ENCODE data around the gene SLC12A3.

The SLC12A3 gene

GRCh38 chr16:56943761-56944375, 78.9 kb downstream of the SLC12A3 start:
- no peak for TF ChIP-seq CTCF (IDR thresholded peaks at IDR 0.05)
- Histone ChIP-seq H3K9me3 (ENCODE audit: control insufficient read depth, low read length) (no peaks in the 10 kb centered on the region), H3K4me3 (ENCODE audit: low read depth, low read length) (no peak overlapping the region), H3K9ac (no peak overlapping the region), H3K4me1 (peaks cover 11% of the 10 kb centered on the region), H3K79me2 (peaks cover under 1% of the 10 kb centered on the region), H3K27me3 (ENCODE audit: control insufficient read depth, insufficient read depth, low read length) (no peaks in the 10 kb centered on the region), H2AFZ (no peak overlapping the region), H3K4me2 (ENCODE audit: low read length) (no peak overlapping the region), H3K36me3 (ENCODE audit: control insufficient read depth, insufficient read depth, low read length) (no peaks in the 10 kb centered on the region), H3K27ac (no peak overlapping the region)

DNA sequence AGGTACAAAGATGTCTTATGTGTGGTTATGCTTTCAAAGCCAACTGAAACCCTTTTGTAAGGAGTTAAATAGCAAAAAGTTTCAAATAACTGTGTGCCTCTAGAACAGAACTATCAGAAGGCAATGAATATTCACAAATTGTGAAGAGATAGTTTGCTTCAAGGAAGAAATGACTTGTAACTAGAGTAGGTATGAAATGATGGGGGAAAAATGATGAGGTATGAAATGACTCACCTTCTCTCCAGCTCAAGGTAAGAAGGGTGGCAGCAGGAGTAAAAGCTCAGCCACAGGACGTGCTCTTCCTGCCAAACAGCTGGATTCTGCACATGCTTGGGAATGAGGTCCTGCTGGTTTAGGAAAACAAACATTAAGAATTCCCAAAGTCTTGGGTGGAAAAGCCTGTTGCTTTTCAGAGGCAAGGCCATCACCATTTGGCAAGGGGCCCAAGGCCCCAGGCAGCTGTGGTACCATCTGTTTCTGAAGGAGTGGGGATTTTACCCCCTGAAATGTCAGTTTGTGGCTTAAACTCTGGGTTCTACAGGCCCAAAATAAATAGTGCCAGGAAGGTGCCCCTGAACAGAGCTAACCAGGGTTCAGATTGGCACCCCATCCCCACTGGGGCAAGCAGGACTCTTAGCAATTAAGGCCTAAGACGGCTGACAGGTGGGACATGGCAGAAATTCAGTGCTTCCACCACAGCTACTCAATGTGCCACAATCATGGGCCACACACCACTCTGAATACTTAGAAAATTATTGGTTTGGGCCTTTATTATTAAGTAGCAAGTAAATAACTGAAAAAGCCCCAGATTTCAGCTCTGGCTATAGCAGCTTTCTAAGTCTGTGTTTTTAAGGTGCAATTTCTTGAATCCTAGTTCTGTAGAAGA, 80.2 kb downstream of the SLC12A3 start:
- no peak for TF ChIP-seq CTCF (IDR thresholded peaks at IDR 0.05)
- Histone ChIP-seq H3K9ac (no peak overlapping the region), H3K36me3 (ENCODE audit: control insufficient read depth, insufficient read depth, low read length) (no peaks in the 10 kb centered on the region), H3K27me3 (ENCODE audit: control insufficient read depth, insufficient read depth, low read length) (no peaks in the 10 kb centered on the region), H2AFZ (no peak overlapping the region), H3K4me1 (peaks cover 11% of the 10 kb centered on the region), H3K4me3 (ENCODE audit: low read depth, low read length) (no peak overlapping the region), H3K9me3 (ENCODE audit: control insufficient read depth, low read length) (no peaks in the 10 kb centered on the region), H3K27ac (peak overlapping the region; percentile 9), H3K79me2 (no peaks in the 10 kb centered on the region), H3K4me2 (ENCODE audit: low read length) (no peak overlapping the region)

- Histone ChIP-seq H3K9ac (no peak overlapping the region), H3K27ac (no peak overlapping the region), H3K79me2 (no peaks in the 10 kb centered on the region), H3K27me3 (ENCODE audit: control insufficient read depth, insufficient read depth, low read length) (no peaks in the 10 kb centered on the region), H3K4me2 (ENCODE audit: low read length) (no peak overlapping the region), H2AFZ (no peak overlapping the region), H3K4me1 (peaks cover 11% of the 10 kb centered on the region), H3K4me3 (ENCODE audit: low read depth, low read length) (no peak overlapping the region), H3K9me3 (ENCODE audit: control insufficient read depth, low read length) (no peaks in the 10 kb centered on the region), H3K36me3 (ENCODE audit: control insufficient read depth, insufficient read depth, low read length) (no peaks in the 10 kb centered on the region)
- TF ChIP-seq CTCF (IDR thresholded peaks at IDR 0.05): no peak
Observed at GRCh38 chr16:56945847-56946527, 81.0 kb downstream of the SLC12A3 start.

DNA sequence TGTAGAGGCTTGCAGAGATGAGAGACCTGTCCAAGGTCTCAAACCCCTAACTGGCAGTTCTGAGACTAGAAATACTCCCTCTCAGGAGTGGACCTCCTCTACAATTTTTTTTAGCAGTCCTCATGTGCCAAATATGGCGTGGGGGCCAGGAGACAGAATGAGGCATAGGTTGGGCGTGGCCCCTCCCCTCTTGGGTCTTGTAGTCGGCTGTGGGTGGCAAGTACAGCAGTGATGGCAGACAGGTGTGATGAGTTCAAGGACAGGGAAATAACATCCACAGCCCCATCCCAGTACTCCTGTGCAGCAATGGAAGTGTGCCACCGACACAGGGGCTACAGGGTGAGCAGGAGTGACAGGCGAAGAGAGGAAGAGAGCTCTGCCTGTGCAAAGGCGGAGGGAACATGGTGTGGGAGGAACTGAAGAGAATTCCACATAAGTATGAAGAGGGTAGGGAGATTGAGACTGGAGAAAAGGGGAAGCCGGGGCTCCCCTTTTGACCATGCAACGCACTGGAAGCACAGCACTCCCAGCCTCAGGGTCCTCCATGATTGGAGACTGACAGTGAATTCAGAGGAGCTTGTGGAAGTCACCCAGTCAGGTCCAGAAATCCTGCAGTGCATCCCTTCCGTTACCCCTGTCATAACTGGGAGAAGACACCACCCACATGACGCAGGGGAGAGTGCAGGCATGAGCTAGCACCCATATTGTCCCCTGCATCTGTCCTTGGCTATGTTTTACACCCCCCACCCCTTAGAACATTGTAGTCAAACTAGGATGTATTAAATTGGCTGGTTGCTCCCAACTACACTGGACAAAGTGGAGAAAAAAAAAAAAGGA, 82.0 kb downstream of the SLC12A3 start:
- no peak for TF ChIP-seq CTCF (IDR thresholded peaks at IDR 0.05)
- H3K27ac ChIP-seq: no peak overlapping the region
- no peak overlapping the region for H3K9ac ChIP-seq
- H3K79me2 ChIP-seq: no peaks in the 10 kb centered on the region
- no peak overlapping the region for H3K4me3 ChIP-seq (ENCODE audit: low read depth, low read length)
- no peaks in the 10 kb centered on the region for H3K36me3 ChIP-seq (ENCODE audit: control insufficient read depth, insufficient read depth, low read length)
- no peaks in the 10 kb centered on the region for H3K9me3 ChIP-seq (ENCODE audit: control insufficient read depth, low read length)
- no peak overlapping the region for H2AFZ ChIP-seq
- H3K27me3 ChIP-seq (ENCODE audit: control insufficient read depth, insufficient read depth, low read length): no peaks in the 10 kb centered on the region
- H3K4me1 ChIP-seq: peaks cover 11% of the 10 kb centered on the region
- H3K4me2 ChIP-seq (ENCODE audit: low read length): no peak overlapping the region

Data from parathyroid adenoma (tissue), 2 donors.